H9 (cell line): Measurements from ENCODE around the gene GNAO1. TPM values are rescaled to one million over a fixed set of nuclear protein-coding genes. Genes with fewer than 3 reads are reported as not detected.

ENCODE experiments used
- DNase-seq: peaks from one replicate; pipeline ENCODE4 v3.0.0-alpha.2; 2017
- H2AFZ ChIP-seq: one replicate; pipeline ENCODE4 v1.6.1; 2013; ENCODE audit warnings: mild to moderate bottlenecking, low read length, control low read depth, moderate library complexity
- H2AK5ac ChIP-seq: 2 replicates; pipeline ENCODE4 v1.6.1; 2013; ENCODE audit warnings: low read length, control low read depth, mixed read lengths; ENCODE audit not compliant: insufficient read length
- H2BK120ac ChIP-seq: one replicate; pipeline ENCODE4 v1.6.1; 2013; ENCODE audit warnings: low read depth, mild to moderate bottlenecking, low read length, control low read depth, inconsistent platforms; ENCODE audit not compliant: poor library complexity, severe bottlenecking
- H2BK12ac ChIP-seq: 2 replicates; pipeline ENCODE4 v1.6.1; 2013; ENCODE audit warnings: low read length, control low read depth, mixed read lengths, low read depth; ENCODE audit not compliant: insufficient read length
- H2BK15ac ChIP-seq: 2 replicates; pipeline ENCODE4 v1.6.1; 2013; ENCODE audit warnings: low read depth, low read length, control low read depth
- H2BK20ac ChIP-seq: one replicate; pipeline ENCODE4 v1.6.1; 2013; ENCODE audit warnings: low read depth, mild to moderate bottlenecking, low read length, control low read depth, inconsistent platforms; ENCODE audit not compliant: poor library complexity, severe bottlenecking
- H2BK5ac ChIP-seq: 2 replicates; pipeline ENCODE4 v1.6.1; 2013; ENCODE audit warnings: low read length, control low read depth, mixed read lengths; ENCODE audit not compliant: insufficient read length
- H3K14ac ChIP-seq: 2 replicates; pipeline ENCODE4 v1.6.1; 2013; ENCODE audit warnings: low read length, control low read depth; ENCODE audit not compliant: insufficient read depth
- H3K18ac ChIP-seq: 2 replicates; pipeline ENCODE4 v1.6.1; 2013; ENCODE audit warnings: low read depth, mild to moderate bottlenecking, mixed read lengths, low read length, control low read depth; ENCODE audit not compliant: insufficient read length
- H3K23ac ChIP-seq: 2 replicates; pipeline ENCODE4 v1.6.1; 2013; ENCODE audit warnings: low read length, control low read depth, mixed read lengths, low read depth; ENCODE audit not compliant: insufficient read length
- H3K23me2 ChIP-seq: 2 replicates; pipeline ENCODE4 v1.6.1; 2013; ENCODE audit warnings: low read depth, mild to moderate bottlenecking, mixed read lengths, low read length, control low read depth; ENCODE audit not compliant: insufficient read length, poor library complexity, severe bottlenecking
- H3K27ac ChIP-seq: 2 replicates; pipeline ENCODE4 v1.5.1; 2013; ENCODE audit warnings: low read length, control low read depth, mixed read lengths, low read depth; ENCODE audit not compliant: insufficient read length
- H3K27me3 ChIP-seq: 2 replicates; pipeline ENCODE4 v1.6.1; 2013; ENCODE audit warnings: low read length, control low read depth, inconsistent platforms; ENCODE audit not compliant: insufficient read depth
- H3K4ac ChIP-seq: 2 replicates; pipeline ENCODE4 v1.6.1; 2013; ENCODE audit warnings: low read depth, mild to moderate bottlenecking, control low read depth, inconsistent platforms, low read length, moderate library complexity
- H3K4me1 ChIP-seq: 2 replicates; pipeline ENCODE4 v1.6.1; 2013; ENCODE audit warnings: low read length, control low read depth, inconsistent platforms; ENCODE audit not compliant: insufficient read depth
- H3K4me2 ChIP-seq: 2 replicates; pipeline ENCODE4 v1.6.1; 2013; ENCODE audit warnings: low read length, control low read depth, mixed read lengths; ENCODE audit not compliant: insufficient read length, insufficient read depth
- H3K56ac ChIP-seq: 2 replicates; pipeline ENCODE4 v1.6.1; 2013; ENCODE audit warnings: low read depth, mild to moderate bottlenecking, mixed read lengths, low read length, control low read depth; ENCODE audit not compliant: insufficient read length
- H3K79me1 ChIP-seq: 2 replicates; pipeline ENCODE4 v1.6.1; 2013; ENCODE audit warnings: low read depth, mild to moderate bottlenecking, moderate library complexity, low read length, control low read depth, inconsistent platforms; ENCODE audit not compliant: insufficient read depth, poor library complexity, severe bottlenecking
- H3K79me2 ChIP-seq: 2 replicates; pipeline ENCODE4 v1.6.1; 2013; ENCODE audit warnings: low read length, control low read depth, inconsistent platforms; ENCODE audit not compliant: insufficient read depth
- H3K9ac ChIP-seq: 2 replicates; pipeline ENCODE4 v1.6.1; 2013; ENCODE audit warnings: low read length, control low read depth, mixed read lengths; ENCODE audit not compliant: insufficient read length; ENCODE audit errors: extremely low read depth
- H3K9me3 ChIP-seq: one replicate; pipeline ENCODE4 v1.6.1; 2013; ENCODE audit warnings: low read depth, low read length, inconsistent platforms; ENCODE audit not compliant: control insufficient read depth
- H3T11ph ChIP-seq: one replicate; pipeline ENCODE4 v1.6.1; 2013; ENCODE audit warnings: mild to moderate bottlenecking, low read length, control low read depth, inconsistent platforms
- H4K20me1 ChIP-seq: one replicate; pipeline ENCODE4 v1.6.1; 2013; ENCODE audit not compliant: control insufficient read depth, insufficient read length, insufficient read depth
- H4K5ac ChIP-seq: 2 replicates; pipeline ENCODE4 v1.6.1; 2013; ENCODE audit warnings: low read depth, mild to moderate bottlenecking, mixed read lengths, low read length, control low read depth; ENCODE audit not compliant: insufficient read length
- H4K8ac ChIP-seq: replicated peaks from 2 replicates; pipeline ENCODE4 v1.6.1; 2013; ENCODE audit warnings: low read length, control low read depth, mixed read lengths, low read depth; ENCODE audit not compliant: insufficient read length
- H4K91ac ChIP-seq: 2 replicates; pipeline ENCODE4 v1.6.1; 2013; ENCODE audit warnings: low read depth, mild to moderate bottlenecking, moderate library complexity, mixed read lengths, low read length, control low read depth; ENCODE audit not compliant: insufficient read length
- H3K27ac Mint-ChIP-seq, 3 experiments: 2 replicates in 2 of 3; 3 replicates in 1 of 3; pipeline ENCODE4 v1.8.0; 2020 to 2021; ENCODE audit warnings: mixed read lengths in 3 of 3, mild to moderate bottlenecking in 1 of 3, moderate library complexity in 1 of 3
- H3K27me3 Mint-ChIP-seq: 2 replicates; pipeline ENCODE4 v1.8.0; 2021; ENCODE audit warnings: low read depth, mild to moderate bottlenecking, moderate library complexity, mixed read lengths
- H3K36me3 Mint-ChIP-seq, 3 experiments: 2 replicates in 2 of 3; 3 replicates in 1 of 3; pipeline ENCODE4 v1.8.0; 2020 to 2021; ENCODE audit warnings: low read depth in 3 of 3, mixed read lengths in 3 of 3; ENCODE audit not compliant: insufficient read depth in 1 of 3
- H3K4me1 Mint-ChIP-seq, 2 experiments: 2 replicates each; pipeline ENCODE4 v1.8.0; 2020; ENCODE audit warnings: mixed read lengths in 2 of 2
- H3K4me3 Mint-ChIP-seq, 2 experiments: 2 replicates in 1 of 2; 3 replicates in 1 of 2; pipeline ENCODE4 v1.8.0; 2020 to 2021; ENCODE audit warnings: mild to moderate bottlenecking in 2 of 2, mixed read lengths in 2 of 2, moderate library complexity in 1 of 2
- H3K9me3 Mint-ChIP-seq, 2 experiments: 2 replicates in 1 of 2; 3 replicates in 1 of 2; pipeline ENCODE4 v1.8.0; 2020; ENCODE audit warnings: mild to moderate bottlenecking in 2 of 2, mixed read lengths in 2 of 2, moderate library complexity in 1 of 2
- CTCF ChIP-seq: fragments of 200-600 bp; sonication (generic); conservative IDR thresholded peaks from 3 replicates; pipeline ENCODE4 v1.8.0; 2021; ENCODE audit warnings: antibody characterized with exemption, mild to moderate bottlenecking
- WGBS: extraction: QIAGEN DNeasy Blood & Tissue Kit; methylation state at CpG from one replicate; pipeline ENCODE4 v1.1.7; 2013; ENCODE audit warnings: missing lambda C conversion rate, low lambda C conversion rate, mixed read lengths; ENCODE audit not compliant: insufficient read length; ENCODE audit errors: extremely low coverage; 5-methylcytosine and 5-hydroxymethylcytosine counted together
- total RNA-seq: library from RNA; stranded (reverse); gene quantifications from 2 replicates; pipeline ENCODE4 v1.2.1, GENCODE V29; 2021

Gene GNAO1
- total RNA-seq, 1 experiment from 2014 or later, result 16.9 TPM

- Histone ChIP-seq H3K23me2 (no peaks in the 10 kb centered on the region), H2BK15ac (no peak overlapping the region), H2AFZ (no peak overlapping the region), H3K9me3 (no peaks in the 10 kb centered on the region), H2BK12ac (no peak overlapping the region), H3K4me1 (peaks cover 9% of the 10 kb centered on the region; the same call in 1 of the 2 replicates), H3K79me2 (no peaks in the 10 kb centered on the region), H3K9ac (no peak overlapping the region), H2BK120ac (no peak overlapping the region), H3K14ac (no peak overlapping the region), H4K8ac (no peak overlapping the region), H2BK5ac (no peak overlapping the region), H3K27me3 (no peaks in the 10 kb centered on the region), H4K91ac (no peak overlapping the region), H4K20me1 (no peaks in the 10 kb centered on the region), H4K5ac (no peak overlapping the region), H2AK5ac (no peak overlapping the region), H3K4ac (no peak overlapping the region), H3T11ph (no peak overlapping the region), H3K56ac (no peak overlapping the region), H3K27ac (no peak overlapping the region), H2BK20ac (no peak overlapping the region), H3K18ac (no peak overlapping the region), H3K4me2 (no peak overlapping the region), H3K23ac (no peak overlapping the region), H3K79me1 (no peaks in the 10 kb centered on the region)
- H3K9me3 Mint-ChIP-seq, result no peaks in the 10 kb centered on the region
- TF ChIP-seq CTCF, result no peak
- peak overlapping the region in 1 of 3 experiments; percentile 42; a peak in 1 of 7 replicates for H3K27ac Mint-ChIP-seq
- H3K36me3 Mint-ChIP-seq, result 0 out of 7 replicates have a peak, but pooled peaks cover 0 to 2% (median 0%) of the 10 kb centered on the region in 3 experiments
- no peaks in the 10 kb centered on the region for H3K27me3 Mint-ChIP-seq
- peaks cover 27 to 30% of the 10 kb centered on the region in 2 experiments for H3K4me1 Mint-ChIP-seq
- no peak for DNase-seq
- WGBS, result no CpG with 5 or more reads among the region's 17 CpGs
- H3K4me3 Mint-ChIP-seq, result no peak overlapping the region
These were observed 75.6 kb downstream of the GNAO1 start for GRCh38 chr16:56266641-56267607.
